Measurements from ENCODE around the gene PDE1C. TPM values are rescaled to one million over a fixed set of nuclear protein-coding genes. Genes with fewer than 3 reads are reported as not detected.

The PDE1C gene
- polyA plus RNA-seq, 1 of the 3 experiments (the other 2 are of a cell fraction) = 4.6 TPM

DNA sequence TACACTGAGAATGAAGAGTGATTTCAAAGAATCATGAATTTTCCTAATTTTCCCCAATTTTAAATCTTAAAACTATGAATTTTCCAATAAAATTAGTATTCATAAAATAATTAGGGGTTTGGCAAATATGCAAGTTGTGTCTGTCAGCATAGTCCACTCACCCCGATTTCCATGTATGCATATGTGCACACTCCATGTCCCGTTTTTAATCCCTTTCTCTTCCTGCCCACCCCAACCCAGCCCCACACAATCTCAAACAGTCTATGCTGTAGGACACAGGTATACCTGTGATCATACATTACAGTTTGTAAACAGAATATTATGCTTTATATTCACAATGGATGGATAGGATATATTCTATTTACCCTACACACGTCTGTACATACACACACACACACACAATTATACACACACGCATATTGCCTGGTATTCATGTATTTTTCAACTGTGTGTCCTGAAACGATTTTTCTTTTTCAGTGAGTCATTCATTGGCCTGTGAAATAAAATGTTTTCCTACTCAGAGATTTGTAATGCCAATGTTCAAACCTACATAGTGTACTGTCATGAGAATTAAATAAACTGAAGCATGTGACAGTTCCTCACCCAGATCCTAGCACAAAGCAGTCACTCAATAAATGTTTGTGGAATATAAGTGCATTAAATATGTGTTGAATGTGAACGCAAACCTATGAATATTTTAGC lies 144.3 kb downstream of the PDE1C start:
- Histone ChIP-seq H3K4me3 (ENCODE audit: low read depth in 2 of 2, low read length in 1 of 2) (no peak overlapping the region), H3K27me3 (ENCODE audit: insufficient read depth) (no peaks in the 10 kb centered on the region; the same call in 1 of the 2 replicates), H3K79me2 (ENCODE audit: insufficient read depth) (no peaks in the 10 kb centered on the region), H3K9ac (no peak overlapping the region), H3K36me3 (replicated peaks in 1 of 2; ENCODE audit: control insufficient read depth in 1 of 2, insufficient read depth in 2 of 2, low read length in 1 of 2) (no peaks in the 10 kb centered on the region), H2AFZ (ENCODE audit: low read depth) (no peak overlapping the region), H3K27ac (ENCODE audit: low read depth in 2 of 2, low read length in 1 of 2) (no peak overlapping the region), H3K9me3 (no peaks in the 10 kb centered on the region), H3K4me1 (ENCODE audit: control insufficient read depth in 1 of 2, insufficient read depth in 2 of 2, low read depth in 1 of 2, low read length in 1 of 2) (no peaks in the 10 kb centered on the region; a peak in 1 of 4 replicates), H4K20me1 (ENCODE audit: insufficient read depth) (no peaks in the 10 kb centered on the region), H3K4me2 (no peak overlapping the region), H3K9me2 (no peaks in the 10 kb centered on the region), H3F3A (replicated peaks; ENCODE audit: insufficient read depth) (no peaks in the 10 kb centered on the region)
- TF ChIP-seq CHD2 (IDR thresholded peaks at IDR 0.05; ENCODE audit: low read length, partially characterized antibody) (no peak), MEF2A (IDR thresholded peaks at IDR 0.05; ENCODE audit: borderline replicate concordance, low read depth) (no peak)
- ChIA-PET POLR2A (no interaction called here), CTCF (no interaction called here)
- DNase-seq = no peak
- 9% methylated on average over 6 of the region's 6 CpGs for WGBS (ENCODE audit: low lambda C conversion rate)

DNA sequence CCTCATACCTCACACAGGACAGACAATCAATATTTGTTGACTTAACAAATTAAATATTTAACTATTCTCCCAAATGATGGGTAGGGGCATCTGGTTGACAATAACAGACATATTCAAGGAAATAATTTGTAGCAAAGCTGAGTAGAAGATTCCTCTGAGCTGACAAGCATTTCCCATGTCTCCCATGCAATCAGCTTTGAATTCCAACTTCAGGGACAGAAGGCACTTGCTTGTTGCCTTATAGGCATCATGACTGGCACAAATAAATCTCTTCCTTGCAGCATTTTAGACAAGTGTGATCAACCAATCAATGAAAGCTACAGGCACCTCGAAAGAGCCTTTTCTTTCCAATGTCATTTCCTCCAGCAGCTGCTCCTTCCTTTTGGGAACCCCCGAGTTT lies 146.0 kb downstream of the PDE1C start:
- Histone ChIP-seq H3K9ac (no peak overlapping the region), H3K4me3 (ENCODE audit: low read depth in 2 of 2, low read length in 1 of 2) (no peak overlapping the region), H3K36me3 (replicated peaks in 1 of 2; ENCODE audit: control insufficient read depth in 1 of 2, insufficient read depth in 2 of 2, low read length in 1 of 2) (no peaks in the 10 kb centered on the region), H3K4me1 (ENCODE audit: control insufficient read depth in 1 of 2, insufficient read depth in 2 of 2, low read depth in 1 of 2, low read length in 1 of 2) (no peaks in the 10 kb centered on the region; a peak in 1 of 4 replicates), H3K27me3 (ENCODE audit: insufficient read depth) (no peaks in the 10 kb centered on the region; the same call in 1 of the 2 replicates), H3K79me2 (ENCODE audit: insufficient read depth) (no peaks in the 10 kb centered on the region), H3K27ac (ENCODE audit: low read depth in 2 of 2, low read length in 1 of 2) (no peak overlapping the region), H3F3A (replicated peaks; ENCODE audit: insufficient read depth) (no peaks in the 10 kb centered on the region), H4K20me1 (ENCODE audit: insufficient read depth) (no peaks in the 10 kb centered on the region), H3K9me2 (no peaks in the 10 kb centered on the region), H2AFZ (ENCODE audit: low read depth) (no peak overlapping the region), H3K4me2 (no peak overlapping the region), H3K9me3 (no peaks in the 10 kb centered on the region)
- ChIA-PET CTCF (no interaction called here), POLR2A (no interaction called here)
- 3% methylated on average over 2 of the region's 2 CpGs for WGBS (ENCODE audit: low lambda C conversion rate)
- no peak for DNase-seq
- no peak for TF ChIP-seq RCOR1 (IDR thresholded peaks at IDR 0.05; ENCODE audit: low read length)
- no peak for TF ChIP-seq ELF1 (IDR thresholded peaks at IDR 0.05)
- TF ChIP-seq TCF12 (IDR thresholded peaks at IDR 0.05) = no peak
- TF ChIP-seq YY1 (IDR thresholded peaks at IDR 0.05; ENCODE audit: low read depth) = no peak
- no peak for TF ChIP-seq FOXM1 (IDR thresholded peaks at IDR 0.05; ENCODE audit: low read depth)
- TF ChIP-seq, protein P1, sequence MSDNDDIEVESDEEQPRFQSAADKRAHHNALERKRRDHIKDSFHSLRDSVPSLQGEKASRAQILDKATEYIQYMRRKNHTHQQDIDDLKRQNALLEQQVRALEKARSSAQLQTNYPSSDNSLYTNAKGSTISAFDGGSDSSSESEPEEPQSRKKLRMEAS (IDR thresholded peaks at IDR 0.05; ENCODE audit: low read depth) = no peak
- TF ChIP-seq FOSL2 (IDR thresholded peaks at IDR 0.05; ENCODE audit: borderline replicate concordance, low read depth) = no peak
- no peak for TF ChIP-seq GABPA (IDR thresholded peaks at IDR 0.05; ENCODE audit: low read depth)
- TF ChIP-seq CHD2 (IDR thresholded peaks at IDR 0.05; ENCODE audit: low read length, partially characterized antibody) = no peak
- TF ChIP-seq RXRA (IDR thresholded peaks at IDR 0.05; ENCODE audit: borderline replicate concordance, low read depth) = no peak

DNA sequence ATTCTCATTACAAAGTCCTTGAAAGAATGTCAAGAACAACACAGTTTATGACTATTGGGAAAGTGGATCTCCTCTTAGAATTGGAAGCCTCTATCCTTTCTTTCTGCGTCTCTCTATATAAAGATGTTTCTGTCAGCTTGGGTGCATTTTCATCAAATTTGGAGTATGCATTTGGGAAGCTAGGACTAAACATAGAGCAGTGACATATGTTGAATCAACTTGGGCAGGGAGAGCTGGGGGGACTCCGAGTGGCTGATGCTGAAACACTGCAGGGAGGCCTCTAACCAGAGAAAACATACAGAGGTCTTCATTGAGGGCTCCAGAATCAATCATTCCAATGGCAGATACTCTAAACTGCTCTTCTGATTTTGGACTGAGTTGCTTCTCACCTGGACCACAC lies 147.4 kb downstream of the PDE1C start:
- Histone ChIP-seq H3K27ac (ENCODE audit: low read depth in 2 of 2, low read length in 1 of 2) (no peak overlapping the region), H4K20me1 (ENCODE audit: insufficient read depth) (no peaks in the 10 kb centered on the region), H2AFZ (ENCODE audit: low read depth) (no peak overlapping the region), H3F3A (replicated peaks; ENCODE audit: insufficient read depth) (no peaks in the 10 kb centered on the region), H3K4me2 (no peak overlapping the region), H3K27me3 (ENCODE audit: insufficient read depth) (no peaks in the 10 kb centered on the region; the same call in 1 of the 2 replicates), H3K9ac (no peak overlapping the region), H3K9me2 (no peaks in the 10 kb centered on the region), H3K9me3 (no peaks in the 10 kb centered on the region), H3K4me1 (ENCODE audit: control insufficient read depth in 1 of 2, insufficient read depth in 2 of 2, low read depth in 1 of 2, low read length in 1 of 2) (no peaks in the 10 kb centered on the region; a peak in 1 of 4 replicates), H3K4me3 (ENCODE audit: low read depth in 2 of 2, low read length in 1 of 2) (no peak overlapping the region), H3K79me2 (ENCODE audit: insufficient read depth) (no peaks in the 10 kb centered on the region), H3K36me3 (replicated peaks in 1 of 2; ENCODE audit: control insufficient read depth in 1 of 2, insufficient read depth in 2 of 2, low read length in 1 of 2) (no peaks in the 10 kb centered on the region)
- 10% methylated on average over 2 of the region's 2 CpGs for WGBS (ENCODE audit: low lambda C conversion rate)
- ChIA-PET CTCF (no interaction called here), POLR2A (no interaction called here)
- DNase-seq = no peak
- no peak for TF ChIP-seq POLR2AphosphoS5 (IDR thresholded peaks at IDR 0.05; ENCODE audit: low read depth, low read length)
- no peak for TF ChIP-seq SMC3 (IDR thresholded peaks at IDR 0.05; ENCODE audit: low read depth, low read length)
- TF ChIP-seq, protein P2, sequence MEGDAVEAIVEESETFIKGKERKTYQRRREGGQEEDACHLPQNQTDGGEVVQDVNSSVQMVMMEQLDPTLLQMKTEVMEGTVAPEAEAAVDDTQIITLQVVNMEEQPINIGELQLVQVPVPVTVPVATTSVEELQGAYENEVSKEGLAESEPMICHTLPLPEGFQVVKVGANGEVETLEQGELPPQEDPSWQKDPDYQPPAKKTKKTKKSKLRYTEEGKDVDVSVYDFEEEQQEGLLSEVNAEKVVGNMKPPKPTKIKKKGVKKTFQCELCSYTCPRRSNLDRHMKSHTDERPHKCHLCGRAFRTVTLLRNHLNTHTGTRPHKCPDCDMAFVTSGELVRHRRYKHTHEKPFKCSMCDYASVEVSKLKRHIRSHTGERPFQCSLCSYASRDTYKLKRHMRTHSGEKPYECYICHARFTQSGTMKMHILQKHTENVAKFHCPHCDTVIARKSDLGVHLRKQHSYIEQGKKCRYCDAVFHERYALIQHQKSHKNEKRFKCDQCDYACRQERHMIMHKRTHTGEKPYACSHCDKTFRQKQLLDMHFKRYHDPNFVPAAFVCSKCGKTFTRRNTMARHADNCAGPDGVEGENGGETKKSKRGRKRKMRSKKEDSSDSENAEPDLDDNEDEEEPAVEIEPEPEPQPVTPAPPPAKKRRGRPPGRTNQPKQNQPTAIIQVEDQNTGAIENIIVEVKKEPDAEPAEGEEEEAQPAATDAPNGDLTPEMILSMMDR (IDR thresholded peaks at IDR 0.05) = no peak
- TF ChIP-seq, protein P3, sequence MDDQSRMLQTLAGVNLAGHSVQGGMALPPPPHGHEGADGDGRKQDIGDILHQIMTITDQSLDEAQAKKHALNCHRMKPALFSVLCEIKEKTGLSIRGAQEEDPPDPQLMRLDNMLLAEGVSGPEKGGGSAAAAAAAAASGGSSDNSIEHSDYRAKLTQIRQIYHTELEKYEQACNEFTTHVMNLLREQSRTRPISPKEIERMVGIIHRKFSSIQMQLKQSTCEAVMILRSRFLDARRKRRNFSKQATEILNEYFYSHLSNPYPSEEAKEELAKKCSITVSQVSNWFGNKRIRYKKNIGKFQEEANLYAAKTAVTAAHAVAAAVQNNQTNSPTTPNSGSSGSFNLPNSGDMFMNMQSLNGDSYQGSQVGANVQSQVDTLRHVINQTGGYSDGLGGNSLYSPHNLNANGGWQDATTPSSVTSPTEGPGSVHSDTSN (IDR thresholded peaks at IDR 0.05) = no peak
- no peak for TF ChIP-seq TAF1 (IDR thresholded peaks at IDR 0.05; ENCODE audit: borderline replicate concordance, low read depth, low read length)
- TF ChIP-seq SIN3A (IDR thresholded peaks at IDR 0.05; ENCODE audit: borderline replicate concordance, low read depth, low read length) = no peak
- TF ChIP-seq, protein P4, sequence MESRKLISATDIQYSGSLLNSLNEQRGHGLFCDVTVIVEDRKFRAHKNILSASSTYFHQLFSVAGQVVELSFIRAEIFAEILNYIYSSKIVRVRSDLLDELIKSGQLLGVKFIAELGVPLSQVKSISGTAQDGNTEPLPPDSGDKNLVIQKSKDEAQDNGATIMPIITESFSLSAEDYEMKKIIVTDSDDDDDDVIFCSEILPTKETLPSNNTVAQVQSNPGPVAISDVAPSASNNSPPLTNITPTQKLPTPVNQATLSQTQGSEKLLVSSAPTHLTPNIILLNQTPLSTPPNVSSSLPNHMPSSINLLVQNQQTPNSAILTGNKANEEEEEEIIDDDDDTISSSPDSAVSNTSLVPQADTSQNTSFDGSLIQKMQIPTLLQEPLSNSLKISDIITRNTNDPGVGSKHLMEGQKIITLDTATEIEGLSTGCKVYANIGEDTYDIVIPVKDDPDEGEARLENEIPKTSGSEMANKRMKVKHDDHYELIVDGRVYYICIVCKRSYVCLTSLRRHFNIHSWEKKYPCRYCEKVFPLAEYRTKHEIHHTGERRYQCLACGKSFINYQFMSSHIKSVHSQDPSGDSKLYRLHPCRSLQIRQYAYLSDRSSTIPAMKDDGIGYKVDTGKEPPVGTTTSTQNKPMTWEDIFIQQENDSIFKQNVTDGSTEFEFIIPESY (IDR thresholded peaks at IDR 0.05; ENCODE audit: borderline replicate concordance, low read depth) = no peak

Data from SK-N-SH (cell line).